Activated CD4-positive, alpha-beta T cell treated with anti-CD3 and anti-CD28 coated beads for 48 hours (primary cell): ENCODE data around the gene BPIFA1.
A peak's percentile ranks its signal among the peaks of the same experiment; 100 is the strongest.

Experiments
- DNase-seq: peaks from one replicate; pipeline ENCODE4 v3.0.0-alpha.2; 2020

BPIFA1 gene

DNA sequence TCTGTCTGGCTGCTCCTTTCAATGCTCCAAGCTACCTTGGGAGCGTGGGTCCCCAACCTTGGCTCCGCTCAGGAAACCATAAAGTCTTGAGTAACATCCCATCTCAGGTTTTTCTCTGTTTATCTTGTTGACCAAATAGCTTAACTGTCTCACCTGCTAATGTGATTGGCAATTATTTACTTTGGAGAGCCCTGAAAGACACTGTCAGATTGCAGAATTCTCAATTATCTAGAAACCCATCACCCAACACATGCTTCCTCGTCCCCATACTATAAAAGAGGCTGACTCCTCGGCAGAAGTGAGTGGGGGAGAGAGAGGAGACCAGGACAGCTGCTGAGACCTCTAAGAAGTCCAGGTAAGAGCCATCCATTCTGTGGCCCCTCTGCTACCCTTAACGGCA is at the start of gene BPIFA1:
BPIFA1 (plus strand) TSS at position 301 of the 400 bp plus-strand sequence. CDS start 1,716 bp downstream, outside the sequence.
- DNase-seq, result no peak

DNA sequence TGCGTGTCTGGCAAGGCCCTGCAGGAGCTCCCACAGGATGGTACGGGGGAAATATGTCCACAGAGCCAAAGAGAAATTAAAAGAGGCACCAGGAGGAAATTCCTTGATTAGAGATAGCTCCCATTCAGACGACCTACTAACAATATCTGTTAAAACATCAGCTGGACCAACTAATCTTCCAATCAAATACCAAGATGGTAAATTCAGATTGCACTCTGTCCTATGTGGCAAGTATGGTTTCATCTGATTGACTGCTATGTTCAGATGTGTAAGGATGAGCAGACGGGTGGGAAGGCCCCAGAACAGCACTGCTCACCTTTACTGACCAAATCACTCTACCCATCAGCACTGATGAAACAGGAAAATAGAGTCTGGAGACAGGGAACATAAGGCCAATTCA is 48.3 kb upstream of the BPIFA1 start:
- DNase-seq, result no peak

DNA sequence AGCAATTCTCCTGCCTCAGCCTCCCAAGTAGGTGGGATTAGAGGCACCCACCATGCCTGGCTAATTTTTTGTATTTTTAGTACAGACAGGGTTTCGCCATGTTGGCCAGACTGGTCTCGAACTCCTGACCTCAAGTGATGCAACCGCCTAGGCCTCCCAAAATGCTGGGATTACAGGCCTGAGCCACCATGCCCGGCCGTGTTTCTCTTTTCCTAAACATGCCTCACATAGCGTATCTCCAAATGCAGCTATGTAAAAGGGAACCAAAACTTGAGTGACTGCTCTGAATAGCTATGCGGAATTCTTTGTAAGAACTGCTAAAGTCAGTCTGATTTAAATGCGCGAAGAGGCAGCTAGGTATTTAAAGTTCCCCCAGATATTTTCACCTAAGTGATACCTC is 47.4 kb upstream of the BPIFA1 start:
- no peak for DNase-seq

DNA sequence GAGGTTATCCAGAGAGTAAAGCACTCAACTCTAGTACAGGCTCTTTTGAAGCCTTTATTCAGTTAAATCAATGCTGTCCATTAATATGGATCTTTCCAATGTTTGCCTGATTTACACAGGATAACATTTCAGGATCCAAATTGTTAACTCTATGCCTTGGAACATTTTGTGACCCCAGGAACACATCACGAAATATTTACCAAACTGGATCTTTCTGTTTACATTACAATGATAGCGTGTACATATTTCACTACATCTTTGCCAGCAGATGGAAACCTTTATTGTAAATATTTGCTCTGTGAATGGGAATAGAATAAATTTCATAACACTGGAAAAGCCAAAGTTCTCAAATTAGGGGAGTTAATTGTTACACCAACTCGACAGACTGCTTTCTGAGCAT is 44.3 kb upstream of the BPIFA1 start:
- DNase-seq, result no peak

DNA sequence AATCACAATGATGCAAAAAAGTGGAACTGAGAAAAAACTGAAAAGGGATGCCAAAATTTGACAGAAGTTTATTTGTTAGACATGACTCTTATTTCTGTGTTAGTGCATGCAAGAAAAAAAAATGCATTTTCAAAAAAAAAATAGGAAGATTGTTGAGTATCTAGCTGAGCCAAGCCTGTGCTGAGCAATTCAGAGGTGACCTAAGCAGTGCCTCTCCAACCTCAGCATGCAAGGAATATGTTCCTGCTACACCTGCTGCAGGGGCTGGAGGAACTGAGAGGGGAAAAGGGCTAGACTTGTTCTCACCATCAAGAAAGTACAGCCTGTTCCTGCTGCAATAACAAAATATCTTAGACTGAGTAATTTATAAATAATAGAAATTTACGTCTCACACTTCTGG is 43.8 kb upstream of the BPIFA1 start:
- DNase-seq, result no peak

GRCh38 chr20:33192912-33193501 is 42.8 kb upstream of the BPIFA1 start:
- no peak for DNase-seq

- no peak for DNase-seq
Observed at GRCh38 chr20:33199026-33199425, 36.8 kb upstream of the BPIFA1 start.

DNA sequence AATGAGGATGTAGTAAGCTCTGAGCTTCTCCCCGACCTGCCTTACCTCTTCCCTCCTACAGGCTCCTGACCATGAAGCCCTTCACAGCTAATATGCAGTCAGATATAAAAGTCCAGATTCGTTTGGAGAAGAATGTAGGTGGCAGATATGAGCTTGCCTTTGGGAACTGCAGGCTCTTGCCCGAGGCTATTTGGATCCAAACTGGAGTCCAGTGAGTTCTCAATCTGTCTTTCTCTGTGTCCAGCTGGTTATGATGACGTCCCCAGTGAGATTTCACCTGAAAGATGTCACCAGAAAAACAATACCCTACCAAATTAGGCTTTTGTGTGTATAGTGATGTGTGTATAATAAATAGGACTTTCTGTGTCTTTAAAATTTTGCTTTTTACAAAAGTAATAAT is 33.3 kb upstream of the BPIFA1 start:
- no peak for DNase-seq

GRCh38 chr20:33203444-33203843 is 32.4 kb upstream of the BPIFA1 start:
- no peak for DNase-seq

DNA sequence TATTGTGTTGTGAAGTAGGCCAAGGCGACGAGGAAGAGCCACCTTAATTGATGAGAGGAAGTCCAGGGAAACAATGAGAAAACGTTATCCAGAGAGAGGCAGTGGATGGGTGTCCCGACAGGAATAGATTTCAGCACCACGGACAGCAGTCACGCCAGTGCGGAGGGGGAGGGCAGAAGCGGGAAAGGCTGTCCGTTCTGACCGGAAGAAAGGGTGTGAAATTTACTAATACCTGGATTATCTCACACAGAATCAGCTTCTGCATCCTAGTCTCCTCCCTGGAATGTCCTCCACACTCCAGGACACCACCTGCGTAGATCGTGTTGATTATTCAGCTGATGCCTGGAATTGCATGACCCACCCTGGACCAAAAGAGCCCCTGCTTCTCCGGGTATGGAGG is 26.0 kb upstream of the BPIFA1 start:
- DNase-seq, result peak; percentile 52

GRCh38 chr20:33210371-33210770 is 25.4 kb upstream of the BPIFA1 start:
- no peak for DNase-seq

- DNase-seq, result peak; percentile 53
Observed at GRCh38 chr20:33211817-33212424, 23.9 kb upstream of the BPIFA1 start.

DNA sequence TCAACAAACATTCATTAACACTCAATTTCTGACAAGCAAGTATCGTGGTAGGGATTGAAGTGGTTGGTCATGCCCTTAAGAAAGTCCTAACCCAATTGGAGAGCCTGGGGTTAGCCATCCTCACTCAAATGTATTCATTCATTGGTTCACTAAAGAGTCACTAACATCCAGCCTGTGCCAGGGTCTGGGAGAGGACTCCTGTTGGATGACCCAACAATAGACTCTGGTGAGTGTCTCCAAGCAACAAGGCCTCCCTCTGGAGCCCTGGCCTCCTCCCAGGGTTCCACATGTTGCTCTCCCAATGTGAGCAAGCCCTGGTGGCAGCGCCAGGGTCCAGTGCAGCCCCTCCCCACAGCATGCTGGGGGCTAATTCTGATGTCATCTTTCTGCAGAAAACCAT is 18.7 kb upstream of the BPIFA1 start, which contains the start of gene BPIFA3:
BPIFA3 (plus strand) TSS at position 301 of the 400 bp plus-strand sequence. CDS start 185 bp downstream, outside the sequence.
- no peak for DNase-seq

DNA sequence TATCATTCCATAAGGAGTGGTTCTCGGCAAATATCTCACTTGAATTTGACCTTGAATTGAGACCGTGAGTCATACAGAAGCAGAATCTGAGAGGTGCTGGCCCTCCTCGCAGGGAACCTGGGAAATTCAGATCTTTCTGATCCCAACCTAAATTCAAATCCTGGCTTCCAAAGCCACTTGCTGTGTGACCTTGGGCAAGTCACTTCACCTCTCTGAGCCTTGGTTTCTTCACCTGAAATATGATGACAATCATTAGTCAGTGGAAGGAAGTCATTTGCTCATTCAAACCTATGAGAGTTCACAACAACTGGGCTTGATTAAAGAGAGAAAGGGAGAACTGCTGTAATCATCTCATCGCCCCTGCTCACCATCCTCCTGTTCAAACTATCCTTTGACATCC is 11.4 kb upstream of the BPIFA1 start:
- DNase-seq, result no peak

DNA sequence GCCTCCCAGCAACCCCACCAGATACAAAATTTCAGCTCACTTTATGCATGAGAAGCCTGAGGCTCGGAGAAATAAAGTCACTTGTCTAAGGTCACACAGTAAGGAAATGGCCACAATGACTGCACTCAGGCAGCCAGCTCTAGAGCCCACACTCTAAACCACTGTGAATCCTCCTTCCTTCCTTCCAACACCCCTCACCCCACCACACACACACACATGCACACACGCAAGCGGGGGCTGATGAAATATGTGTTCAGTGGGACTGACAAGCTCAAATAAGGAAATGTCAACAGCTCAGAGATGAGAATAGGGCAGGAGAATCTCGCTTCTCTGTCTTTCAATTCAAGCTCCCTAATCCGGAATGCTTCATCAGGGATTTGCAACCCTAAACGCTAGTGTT is 6.0 kb upstream of the BPIFA1 start:
- DNase-seq, result peak; percentile 10

- DNase-seq, result no peak
Observed at GRCh38 chr20:33231237-33231636, 4.6 kb upstream of the BPIFA1 start.

DNA sequence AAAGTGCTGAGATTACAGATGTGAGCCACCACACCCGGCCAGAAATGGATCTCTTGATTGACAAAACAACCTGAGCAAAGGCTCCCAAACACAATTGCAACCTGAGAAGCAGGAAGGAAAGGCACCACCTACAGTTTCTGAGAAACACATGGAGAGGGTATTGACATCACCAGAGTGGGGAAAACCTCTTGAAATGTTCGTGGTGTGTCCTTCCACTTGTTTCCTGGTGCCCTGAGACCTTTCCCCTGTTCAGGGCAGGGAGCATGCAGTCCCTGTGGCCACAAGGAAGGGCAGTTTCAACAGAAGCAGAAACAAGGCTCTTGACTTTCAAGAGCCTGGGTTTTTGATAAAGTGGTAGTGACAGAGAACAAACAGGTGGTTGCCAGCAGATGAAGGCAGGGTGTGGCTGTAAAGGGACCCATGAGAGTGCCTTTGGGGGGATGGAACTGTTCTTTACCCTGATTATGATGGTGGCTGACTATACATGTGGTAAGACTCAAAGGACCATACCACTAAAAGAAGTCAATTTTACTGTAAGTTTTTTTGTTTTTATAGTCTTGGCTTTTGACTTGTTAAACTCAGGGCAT is 3.2 kb upstream of the BPIFA1 start:
- DNase-seq, result no peak

GRCh38 chr20:33233129-33233774 is 2.5 kb upstream of the BPIFA1 start:
- no peak for DNase-seq

DNA sequence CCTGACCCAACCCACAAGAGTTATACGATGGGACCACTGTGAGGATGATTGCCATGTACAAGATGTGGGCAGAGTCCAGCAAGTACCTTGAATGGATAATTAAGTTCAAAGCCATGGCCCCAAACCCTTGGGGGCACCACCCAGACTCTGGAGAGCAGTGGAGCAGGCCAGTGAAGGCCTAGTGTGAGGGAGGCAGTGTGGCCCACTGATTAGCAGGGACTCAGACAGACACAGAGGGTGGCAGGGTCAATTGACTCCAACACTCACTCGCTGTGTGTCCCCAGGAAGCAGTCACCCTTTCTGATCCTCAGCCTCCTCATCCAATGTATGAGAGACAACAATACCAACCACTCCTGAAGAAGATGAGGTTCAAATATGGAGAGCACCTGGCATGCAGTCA is 1.7 kb upstream of the BPIFA1 start:
- no peak for DNase-seq

DNA sequence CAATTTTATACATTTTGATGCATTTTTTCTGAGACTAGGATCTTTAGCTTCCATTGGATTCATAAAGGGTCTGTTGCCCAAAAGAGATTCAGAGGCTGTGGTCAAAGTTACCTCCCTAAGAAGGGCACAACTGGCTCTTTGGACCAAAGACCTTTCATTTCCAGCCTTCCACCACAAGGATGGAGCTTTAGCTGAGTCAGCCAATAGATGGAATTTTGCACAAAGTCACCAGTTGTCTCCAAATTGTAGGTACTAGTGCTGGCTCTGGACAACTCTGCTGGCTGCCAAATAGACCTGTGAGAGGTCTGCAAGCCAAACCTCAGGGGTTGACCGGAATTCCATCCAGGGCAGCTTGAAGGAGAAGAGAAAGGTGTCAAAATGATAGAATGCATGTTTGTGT is 555 bp downstream of the BPIFA1 start:
- no peak for DNase-seq

GRCh38 chr20:33237989-33238388 is 2.2 kb downstream of the BPIFA1 start:
- DNase-seq, result no peak

GRCh38 chr20:33239418-33239817 is 3.6 kb downstream of the BPIFA1 start:
- no peak for DNase-seq

- no peak for DNase-seq
Observed at GRCh38 chr20:33239979-33240736, 4.4 kb downstream of the BPIFA1 start.
